Stimulated activated naive B cell treated with anti-CD40 and anti-IgM and Interleukin-4, amounts not matched to agents 10 μg/mL and 1 μg/mL and 100 μg/mL, for 72 hours (primary cell): ENCODE measurements around the gene DUSP16.
"Not testable (repeated sequence)": the region's sequence is repeated elsewhere in the genome, so short reads cannot be mapped to it uniquely, and the experiment has no call there.

Experiments used
- ATAC-seq, 2 donors: fragments of 150-1000 bp; cut with Tn5 transposase; replicated peaks; 2 replicates each; pipeline ENCODE4 v1.10.0; 2021; ENCODE audit warnings: moderate library complexity in 1 of 2
- DNase-seq: peaks from one replicate; pipeline ENCODE4 v3.0.0; 2021
- H3K27ac Mint-ChIP-seq: one replicate; pipeline ENCODE4 v1.8.0; 2022; ENCODE audit warnings: mild to moderate bottlenecking, mixed read lengths
- H3K27me3 Mint-ChIP-seq, 2 donors: one replicate each; pipeline ENCODE4 v1.8.0; 2022; ENCODE audit warnings: mixed read lengths in 2 of 2
- H3K36me3 Mint-ChIP-seq, 2 donors: one replicate each; pipeline ENCODE4 v1.8.0; 2022; ENCODE audit warnings: mixed read lengths in 2 of 2, mild to moderate bottlenecking in 1 of 2
- H3K4me1 Mint-ChIP-seq, 2 donors: one replicate each; pipeline ENCODE4 v1.8.0; 2022; ENCODE audit warnings: mixed read lengths in 2 of 2, mild to moderate bottlenecking in 1 of 2
- H3K4me3 Mint-ChIP-seq, 2 donors: one replicate each; pipeline ENCODE4 v1.8.0; 2022; ENCODE audit warnings: mild to moderate bottlenecking in 2 of 2, mixed read lengths in 2 of 2, moderate library complexity in 1 of 2
- H3K9me3 Mint-ChIP-seq, 2 donors: one replicate each; pipeline ENCODE4 v1.8.0; 2022; ENCODE audit warnings: mixed read lengths in 2 of 2, mild to moderate bottlenecking in 1 of 2

The DUSP16 gene

GRCh38 chr12:12511895-12512711 is 50.6 kb downstream of the DUSP16 start:
- DNase-seq (no peak), ATAC-seq (no peak)
- Mint-ChIP-seq H3K27me3 (no peaks in the 10 kb centered on the region), H3K36me3 (no peaks in the 10 kb centered on the region), H3K4me1 (no peaks in the 10 kb centered on the region), H3K27ac (no peak overlapping the region), H3K9me3 (no peaks in the 10 kb centered on the region), H3K4me3 (no peak overlapping the region)

DNA sequence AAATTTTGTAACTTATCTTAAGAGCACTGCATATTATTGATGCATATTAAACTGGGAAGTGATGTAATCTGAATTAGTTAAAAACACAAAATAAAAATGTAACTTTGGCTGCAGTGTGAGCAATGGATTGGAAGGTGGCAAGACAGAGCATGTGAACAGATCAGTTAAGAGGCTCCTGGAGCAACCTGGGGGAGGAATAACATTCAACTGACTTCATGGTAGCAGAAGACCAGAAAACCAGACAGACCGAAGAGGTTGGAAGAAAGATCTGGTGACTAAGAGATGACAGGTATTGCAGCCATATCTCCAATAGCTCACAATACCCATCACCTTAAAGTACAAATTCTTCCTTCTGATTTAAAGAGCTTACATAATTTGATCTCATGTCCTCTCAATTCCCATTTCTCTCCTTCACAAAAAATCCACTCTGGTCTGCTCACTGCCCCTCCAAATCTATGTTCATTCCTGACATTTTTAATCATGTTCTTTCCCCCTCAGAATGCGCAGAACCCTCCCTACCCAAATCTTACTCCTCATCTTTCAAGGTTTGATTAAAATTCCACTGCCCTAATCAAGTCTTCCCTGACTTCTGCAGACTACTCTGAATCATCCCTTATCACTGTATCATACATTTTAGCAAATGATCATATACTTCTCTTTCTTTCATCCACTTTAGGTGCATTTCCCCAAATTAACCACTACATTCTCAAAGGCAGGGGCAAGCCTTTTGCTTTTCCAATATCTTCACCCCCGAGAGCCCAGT is 51.5 kb downstream of the DUSP16 start:
- Mint-ChIP-seq H3K4me1 (peaks cover 6 to 7% of the 10 kb centered on the region in 2 donors), H3K27me3 (no peaks in the 10 kb centered on the region), H3K4me3 (no peak overlapping the region), H3K36me3 (no peaks in the 10 kb centered on the region), H3K27ac (no peak overlapping the region), H3K9me3 (no peaks in the 10 kb centered on the region)
- ATAC-seq (no peak), DNase-seq (no peak)

GRCh38 chr12:12510551-12510950 is 52.1 kb downstream of the DUSP16 start:
- no peaks in the 10 kb centered on the region for H3K36me3 Mint-ChIP-seq
- peaks cover 10 to 13% of the 10 kb centered on the region in 2 donors for H3K4me1 Mint-ChIP-seq
- no peak overlapping the region for H3K27ac Mint-ChIP-seq
- ATAC-seq: no peak
- no peak overlapping the region for H3K4me3 Mint-ChIP-seq
- no peaks in the 10 kb centered on the region for H3K27me3 Mint-ChIP-seq
- no peaks in the 10 kb centered on the region for H3K9me3 Mint-ChIP-seq
- no peak for DNase-seq

DNA sequence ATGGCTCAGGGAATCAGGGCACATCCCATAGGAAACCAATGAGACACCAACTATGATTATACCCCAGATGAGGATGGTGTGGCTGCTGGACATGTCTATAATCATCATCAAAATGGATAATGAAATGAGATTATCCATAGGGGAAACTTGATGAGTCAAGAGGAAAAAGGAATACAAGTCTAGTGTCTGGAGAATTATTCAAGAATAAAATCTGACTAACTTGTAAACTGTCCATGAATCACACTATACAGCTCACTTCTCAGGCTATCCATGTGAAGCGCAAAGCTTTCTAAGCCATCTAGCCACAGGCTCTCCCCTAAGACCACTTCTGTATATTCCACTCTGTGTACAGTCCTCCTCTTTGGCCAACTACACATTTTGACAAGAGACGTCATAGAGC is 52.5 kb downstream of the DUSP16 start:
- ATAC-seq: no peak
- Mint-ChIP-seq H3K4me3 (no peak overlapping the region), H3K27me3 (no peaks in the 10 kb centered on the region), H3K27ac (no peak overlapping the region), H3K9me3 (no peaks in the 10 kb centered on the region), H3K36me3 (no peaks in the 10 kb centered on the region), H3K4me1 (peaks cover 14 to 18% of the 10 kb centered on the region in 2 donors)
- DNase-seq: no peak

GRCh38 chr12:12508612-12509011 is 54.1 kb downstream of the DUSP16 start:
- Mint-ChIP-seq H3K27me3 (no peaks in the 10 kb centered on the region), H3K4me3 (no peak overlapping the region), H3K9me3 (no peaks in the 10 kb centered on the region), H3K36me3 (no peaks in the 10 kb centered on the region), H3K27ac (no peak overlapping the region), H3K4me1 (peaks cover 17 to 28% of the 10 kb centered on the region in 2 donors)
- DNase-seq (no peak), ATAC-seq (no peak)

DNA sequence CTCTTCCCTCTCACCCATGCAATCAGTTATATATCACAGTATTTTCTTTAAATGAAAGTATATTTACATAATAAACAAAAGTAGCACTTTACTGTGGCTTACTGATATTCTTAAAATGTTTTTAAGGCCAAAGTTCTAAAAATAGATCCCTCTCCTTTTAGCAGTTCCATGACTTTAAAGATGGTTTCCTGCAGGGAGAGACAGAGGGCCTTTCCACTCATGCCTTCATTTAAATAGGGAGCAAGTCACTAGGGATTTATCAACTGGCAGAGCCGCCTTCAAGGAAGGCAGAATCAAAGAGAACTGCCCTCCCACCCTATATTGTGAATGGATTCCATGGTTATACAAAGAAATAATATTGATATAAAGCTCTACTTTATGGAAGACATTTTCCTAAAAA is 55.5 kb downstream of the DUSP16 start:
- H3K36me3 Mint-ChIP-seq: peaks cover 3 to 4% of the 10 kb centered on the region in 2 donors
- H3K4me1 Mint-ChIP-seq: peaks cover 21 to 38% of the 10 kb centered on the region in 2 donors
- H3K4me3 Mint-ChIP-seq: no peak overlapping the region
- ATAC-seq (no peak), DNase-seq (no peak)
- no peaks in the 10 kb centered on the region for H3K27me3 Mint-ChIP-seq
- H3K27ac Mint-ChIP-seq: no peak overlapping the region
- no peaks in the 10 kb centered on the region for H3K9me3 Mint-ChIP-seq

- no peak for ATAC-seq
- H3K36me3 Mint-ChIP-seq: peaks cover 3 to 4% of the 10 kb centered on the region in 2 donors
Observed at GRCh38 chr12:12506496-12506890, 56.2 kb downstream of the DUSP16 start.

GRCh38 chr12:12505544-12506495 is 56.8 kb downstream of the DUSP16 start:
- H3K4me3 Mint-ChIP-seq: peak overlapping the region; percentile 1 to 37
- H3K4me1 Mint-ChIP-seq: peaks cover 23 to 43% of the 10 kb centered on the region in 2 donors
- H3K27me3 Mint-ChIP-seq: no peaks in the 10 kb centered on the region
- ATAC-seq: peak; percentile 98 to 99
- DNase-seq: peak; percentile 28
- peaks cover 3 to 4% of the 10 kb centered on the region in 2 donors for H3K36me3 Mint-ChIP-seq
- H3K9me3 Mint-ChIP-seq: no peaks in the 10 kb centered on the region
- peak overlapping the region; percentile 75 for H3K27ac Mint-ChIP-seq

More at GRCh38 chr12:12506496-12506890, 56.2 kb downstream of the DUSP16 start:
- peaks cover 21 to 38% of the 10 kb centered on the region in 2 donors for H3K4me1 Mint-ChIP-seq
- H3K9me3 Mint-ChIP-seq: no peaks in the 10 kb centered on the region
- no peaks in the 10 kb centered on the region for H3K27me3 Mint-ChIP-seq
- peak overlapping the region; percentile 1 for H3K27ac Mint-ChIP-seq
- DNase-seq: no peak
- peak overlapping the region in 1 of 2 donors; percentile 34 for H3K4me3 Mint-ChIP-seq

DNA sequence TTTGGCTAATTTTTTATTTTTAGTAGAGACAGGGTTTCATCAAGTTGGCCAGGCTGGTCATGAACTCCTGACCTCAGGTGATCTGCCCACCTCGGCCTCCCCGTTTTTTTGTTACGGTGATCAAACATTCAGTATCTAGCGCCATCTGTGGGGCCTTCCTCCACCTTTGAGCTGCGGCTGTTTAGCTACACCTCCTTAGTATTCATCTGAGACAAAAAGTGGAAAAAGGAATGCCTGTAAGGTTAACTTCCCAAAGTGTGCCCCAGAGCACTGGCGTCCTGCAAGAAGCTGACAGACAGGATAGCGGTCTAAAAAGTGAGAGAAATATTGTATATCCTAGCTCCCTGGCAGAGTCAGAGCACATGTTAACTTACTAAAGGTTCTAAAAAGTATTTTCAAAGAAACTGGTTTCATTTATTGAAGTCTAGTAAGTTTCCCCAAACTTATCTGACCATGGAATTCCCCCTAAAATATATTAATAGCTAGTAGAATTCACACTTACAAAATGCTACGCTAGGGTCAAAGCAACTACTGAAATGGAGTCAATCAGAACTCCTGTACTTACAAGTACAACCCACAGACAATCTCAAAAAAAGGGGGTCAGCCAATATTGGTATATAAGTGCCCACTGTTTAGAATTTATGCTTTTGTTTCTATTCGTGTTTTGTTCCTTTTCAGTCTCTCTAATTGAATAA is 59.1 kb downstream of the DUSP16 start:
- Mint-ChIP-seq H3K4me3 (no peak overlapping the region), H3K36me3 (peaks cover 3 to 4% of the 10 kb centered on the region in 2 donors), H3K9me3 (no peaks in the 10 kb centered on the region), H3K27me3 (no peaks in the 10 kb centered on the region), H3K27ac (peak overlapping the region; percentile 75), H3K4me1 (peaks cover 23 to 45% of the 10 kb centered on the region in 2 donors)
- ATAC-seq: no peak
- DNase-seq: no peak

- H3K4me3 Mint-ChIP-seq: no peak overlapping the region
- no peak for DNase-seq
- no peaks in the 10 kb centered on the region for H3K27me3 Mint-ChIP-seq
- H3K4me1 Mint-ChIP-seq: peaks cover 23 to 45% of the 10 kb centered on the region in 2 donors
- peaks cover 3 to 4% of the 10 kb centered on the region in 2 donors for H3K36me3 Mint-ChIP-seq
- no peak for ATAC-seq
- H3K9me3 Mint-ChIP-seq: no peaks in the 10 kb centered on the region
- H3K27ac Mint-ChIP-seq: no peak overlapping the region
Observed at GRCh38 chr12:12502815-12503151, 59.9 kb downstream of the DUSP16 start.

GRCh38 chr12:12502130-12502814 is 60.4 kb downstream of the DUSP16 start:
- peaks cover 23 to 45% of the 10 kb centered on the region in 2 donors for H3K4me1 Mint-ChIP-seq
- not testable (repeated sequence) for H3K27me3 Mint-ChIP-seq, H3K9me3 Mint-ChIP-seq, H3K36me3 Mint-ChIP-seq, H3K4me3 Mint-ChIP-seq, ATAC-seq, DNase-seq
- peak overlapping the region; percentile 51 for H3K27ac Mint-ChIP-seq

GRCh38 chr12:12501121-12501520 is 61.5 kb downstream of the DUSP16 start:
- Mint-ChIP-seq H3K4me3 (no peak overlapping the region), H3K27me3 (no peaks in the 10 kb centered on the region), H3K4me1 (peaks cover 16 to 37% of the 10 kb centered on the region in 2 donors), H3K9me3 (no peaks in the 10 kb centered on the region), H3K36me3 (peaks cover 3 to 4% of the 10 kb centered on the region in 2 donors), H3K27ac (no peak overlapping the region)
- ATAC-seq (no peak), DNase-seq (no peak)

DNA sequence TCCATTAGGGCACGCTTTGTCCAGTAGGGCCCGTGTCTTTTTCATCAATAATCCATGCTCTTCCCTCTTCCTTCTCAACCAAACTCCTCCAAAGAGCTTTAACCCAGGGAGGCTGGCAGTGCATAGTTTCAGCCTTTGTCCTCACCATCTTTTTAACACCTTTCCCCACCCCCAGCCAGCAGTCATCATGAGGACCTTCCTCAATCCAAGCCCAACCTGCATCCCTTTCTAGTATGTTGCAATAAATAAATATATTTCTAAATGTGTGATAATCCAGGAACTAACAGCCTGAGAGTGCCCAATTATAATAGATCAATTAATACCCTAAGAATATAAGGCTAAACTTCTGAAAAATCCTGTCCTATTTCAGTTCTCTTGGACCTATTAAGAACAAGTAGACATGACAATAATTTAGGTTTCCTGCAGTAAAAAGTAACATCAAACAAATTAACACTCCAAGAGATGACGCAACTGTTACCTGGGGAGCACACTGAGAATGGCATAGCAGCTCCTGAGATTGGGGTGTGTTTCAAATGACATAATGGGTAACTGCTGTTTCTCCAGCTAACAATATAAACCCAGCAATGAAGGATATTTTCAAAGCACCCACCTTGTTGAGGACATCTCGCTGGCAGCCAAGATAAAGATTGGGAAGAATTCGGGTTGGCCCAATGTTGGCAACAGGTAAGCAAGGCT is 62.6 kb downstream of the DUSP16 start:
- Mint-ChIP-seq H3K9me3 (no peaks in the 10 kb centered on the region), H3K27me3 (no peaks in the 10 kb centered on the region), H3K4me1 (peaks cover 8 to 27% of the 10 kb centered on the region in 2 donors), H3K27ac (no peak overlapping the region), H3K36me3 (peaks cover 3 to 4% of the 10 kb centered on the region in 2 donors), H3K4me3 (no peak overlapping the region)
- no peak for ATAC-seq
- no peak for DNase-seq
